AML-193 (cell line): ENCODE data around the gene EVL.
A peak's percentile ranks its signal among the peaks of the same experiment; 100 is the strongest.
"Not testable (repeated sequence)": the region's sequence is repeated elsewhere in the genome, so short reads cannot be mapped to it uniquely, and the experiment has no call there.

ENCODE experiments used
- DNase-seq, 2 experiments: peaks; one replicate each; lab custom pipeline; 2025; lab: John Stamatoyannopoulos, UW

EVL gene

DNA sequence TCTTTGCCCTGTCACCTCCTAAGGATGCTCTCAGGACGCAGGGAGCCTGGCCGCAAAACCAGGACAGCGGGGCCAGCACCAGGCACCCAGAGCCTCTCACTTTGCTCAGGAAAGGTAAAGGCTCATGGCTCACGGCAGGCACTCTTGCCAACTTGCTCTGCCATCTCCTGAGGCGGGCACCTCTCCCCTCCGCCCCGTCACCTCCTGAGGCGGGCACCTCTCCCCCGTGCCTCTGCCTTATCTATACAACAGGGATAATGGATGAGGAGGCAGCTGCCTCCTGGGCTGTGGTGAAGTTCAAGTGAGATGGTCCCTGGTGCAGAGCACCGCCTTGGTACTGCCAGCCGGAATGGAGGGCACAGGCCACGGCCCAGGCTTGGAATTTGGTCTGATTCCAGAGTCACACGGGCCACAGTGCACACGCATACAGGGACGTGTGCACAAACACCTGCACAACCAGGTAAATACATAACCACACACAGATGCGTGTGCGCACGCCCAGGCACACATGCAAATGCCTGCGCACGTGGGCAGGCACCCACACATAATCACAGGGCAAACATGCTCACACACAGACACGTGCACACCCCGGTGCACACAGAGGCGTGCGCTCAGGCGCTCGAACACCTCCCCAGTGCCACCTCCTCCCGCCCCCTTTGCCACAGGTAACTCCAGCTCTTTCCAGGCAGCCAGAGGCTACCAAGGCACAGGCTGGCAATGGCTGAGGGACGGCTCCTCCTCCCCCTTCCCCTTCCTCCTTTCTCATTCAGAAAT lies 82.7 kb downstream of the EVL start:
- DNase-seq, result no peak

DNA sequence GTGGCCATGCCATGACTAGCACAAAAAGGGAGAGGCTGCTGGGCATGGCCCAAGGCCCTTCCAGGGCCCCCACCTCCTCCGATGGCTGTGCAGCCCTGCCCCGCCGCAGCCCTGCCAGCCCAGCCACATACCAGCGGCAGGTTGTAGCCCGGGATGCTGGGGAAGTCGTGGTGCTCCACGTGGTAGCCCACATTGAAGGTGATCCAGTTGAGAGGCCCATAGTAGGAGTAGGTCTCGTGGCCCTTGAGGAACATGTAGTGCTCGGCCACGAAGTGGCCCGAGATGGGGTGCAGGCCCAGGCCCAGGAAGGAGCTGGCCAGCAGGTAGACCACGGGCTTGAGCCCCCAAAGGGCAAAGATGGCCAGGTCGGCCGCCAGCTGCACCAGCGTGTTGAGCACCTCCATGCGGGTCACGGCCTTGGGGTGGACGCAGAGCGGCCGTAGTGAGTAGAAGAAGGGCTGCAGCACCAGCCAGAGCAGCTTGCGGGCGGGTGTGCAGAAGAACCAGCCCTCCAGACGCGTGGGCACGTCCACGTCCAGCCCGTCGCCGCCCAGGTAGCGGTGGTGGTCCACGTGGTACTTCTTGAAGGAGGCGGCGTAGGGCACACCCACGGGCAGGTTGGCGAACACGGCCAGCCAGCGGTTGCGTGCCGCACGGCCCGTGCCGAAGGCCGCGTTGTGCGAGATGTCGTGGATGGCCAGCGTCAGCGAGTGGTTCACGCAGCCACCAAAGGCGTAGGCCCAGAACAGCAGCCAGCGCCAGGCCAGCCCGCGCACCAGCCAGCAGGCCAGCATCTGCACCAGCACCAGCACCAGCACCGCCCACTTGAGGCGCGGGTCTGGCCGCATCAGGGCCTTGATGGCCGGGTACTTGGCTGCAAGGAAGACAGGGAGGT lies 83.9 kb downstream of the EVL start:
- DNase-seq, result no peak

DNA sequence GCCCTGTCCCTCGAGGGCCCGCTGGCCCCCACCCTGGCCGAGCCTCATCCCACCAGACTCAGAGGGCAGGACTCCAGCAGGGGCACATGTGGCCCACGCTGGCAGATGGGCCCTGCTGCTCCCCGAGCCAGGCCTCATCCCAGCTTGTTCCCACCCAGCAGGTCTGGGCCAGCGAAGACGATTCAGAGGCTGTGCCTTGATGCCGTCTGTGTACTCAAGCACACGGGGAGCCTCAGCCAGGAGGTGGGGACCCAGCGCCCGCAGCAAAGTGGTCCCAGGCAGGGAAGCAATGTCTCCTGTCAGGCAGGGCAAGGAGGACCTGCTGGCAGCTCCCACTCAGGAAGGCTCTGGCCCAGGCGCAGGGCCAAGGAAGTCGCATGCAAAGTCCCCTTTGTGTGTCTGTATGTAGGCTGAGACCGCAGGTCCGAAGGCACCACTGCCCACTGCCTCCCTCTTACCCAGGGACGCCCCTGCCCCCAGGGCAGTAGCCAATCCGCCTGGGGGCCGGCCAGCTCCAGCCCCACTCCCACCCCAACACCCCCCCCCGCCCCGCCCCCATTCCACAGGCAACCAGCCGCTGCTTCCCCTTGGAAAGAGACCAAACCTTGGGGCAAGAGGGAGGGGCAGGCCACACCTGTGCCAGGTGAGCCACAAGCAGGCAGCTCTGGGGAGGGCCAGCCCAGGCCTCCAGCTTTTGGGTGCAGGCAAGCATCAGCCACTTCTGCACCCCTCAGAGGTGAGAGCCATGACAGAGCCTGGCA lies 84.8 kb downstream of the EVL start:
- no peak for DNase-seq

DNA sequence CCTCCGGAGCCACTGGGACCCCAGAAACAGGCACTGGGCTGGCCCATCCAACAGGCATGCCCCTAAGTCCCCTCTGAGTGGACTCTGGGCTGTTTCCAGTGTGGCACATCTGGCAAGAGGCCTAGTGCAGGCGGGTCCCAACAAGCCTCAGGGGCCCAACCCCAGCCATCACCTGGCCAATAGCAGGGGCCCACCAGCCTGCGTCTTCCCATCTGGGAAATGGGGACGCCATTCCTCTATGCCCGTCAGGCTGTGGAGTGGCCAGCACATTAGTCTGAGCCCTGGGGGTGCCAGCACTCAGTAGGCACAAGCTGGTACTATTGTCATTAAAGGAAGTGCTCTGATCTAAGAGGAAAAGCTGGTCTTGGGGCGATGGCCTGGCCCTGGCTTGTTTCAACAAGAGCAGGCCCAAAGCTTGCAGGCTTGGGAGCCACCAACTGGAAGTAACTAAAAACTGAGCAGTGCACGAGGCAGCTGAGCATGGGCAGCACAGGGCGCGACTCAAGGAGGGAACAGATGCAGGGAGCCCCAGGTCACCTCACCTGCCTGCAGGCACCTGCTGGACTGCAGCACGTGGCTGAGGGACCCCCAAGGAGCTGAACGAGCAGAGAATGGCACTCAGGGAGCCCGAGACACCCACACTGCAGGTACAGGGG lies 85.8 kb downstream of the EVL start:
- no peak for DNase-seq

DNA sequence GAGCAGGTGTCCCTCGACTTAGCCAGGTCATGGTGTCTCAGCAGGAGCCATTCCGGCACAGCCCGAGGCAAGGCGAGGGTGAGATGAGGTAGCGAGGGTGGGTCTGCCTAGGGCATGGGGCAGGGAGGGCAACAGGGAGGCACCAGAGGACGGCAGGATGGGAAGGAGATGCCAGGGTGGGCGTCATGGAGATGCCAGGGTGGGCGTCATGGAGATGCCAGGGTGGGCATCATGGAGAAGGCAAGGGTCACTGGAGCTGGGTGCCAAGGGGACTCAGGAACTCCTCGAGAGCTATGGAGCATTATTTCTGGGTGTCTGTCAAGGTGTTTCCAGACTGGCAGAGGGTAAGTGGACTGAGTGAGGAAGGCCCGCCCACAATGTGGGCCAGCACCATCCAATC lies 86.9 kb downstream of the EVL start:
- no peak for DNase-seq

DNA sequence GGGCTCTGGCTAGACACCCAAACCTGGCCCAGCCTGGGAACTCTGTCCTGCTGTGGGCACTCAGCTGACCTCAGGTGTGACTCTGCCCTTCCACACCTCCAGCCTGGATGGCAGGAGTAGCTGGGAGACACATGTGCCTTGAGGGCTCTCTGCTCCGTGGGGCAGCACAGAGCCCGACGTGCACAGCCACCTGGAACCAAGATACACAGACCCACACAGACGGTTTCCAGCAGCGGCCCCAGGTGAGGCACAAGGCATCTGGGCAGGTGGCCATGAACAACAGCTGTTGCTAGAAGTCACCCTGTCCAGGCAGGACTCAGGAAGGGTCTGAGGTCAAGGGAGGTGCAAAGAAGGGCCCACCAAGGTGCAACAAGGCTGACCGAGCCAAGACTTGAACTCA lies 88.3 kb downstream of the EVL start:
- no peak for DNase-seq

DNA sequence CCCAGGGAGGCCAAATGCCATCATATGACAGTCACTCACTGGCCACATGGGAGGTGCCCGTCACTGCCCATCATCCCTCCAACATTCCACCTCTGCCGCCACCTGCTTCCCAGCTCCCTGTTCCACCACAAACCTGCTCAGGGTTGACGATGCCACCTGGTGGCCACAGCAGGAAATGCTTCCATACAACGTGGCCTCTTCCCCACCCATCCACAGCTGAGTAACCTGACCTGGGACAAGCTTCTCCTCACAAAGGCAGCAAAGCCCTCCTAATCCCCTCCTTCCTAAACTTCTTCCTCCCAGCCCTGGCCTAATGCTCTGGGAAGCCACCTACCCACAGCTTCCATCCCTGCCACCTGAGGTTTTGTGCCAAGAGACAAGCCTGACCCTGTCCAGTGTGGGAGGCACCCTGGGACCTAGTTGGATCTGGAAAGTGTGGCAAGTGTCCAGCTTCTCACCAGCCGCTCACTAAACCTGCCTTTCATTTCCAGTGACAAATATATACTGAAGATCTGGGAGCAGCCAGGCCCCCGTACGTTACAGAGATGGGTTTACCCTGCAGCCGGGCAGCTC lies 89.9 kb downstream of the EVL start:
- peak in 1 of 2 experiments; percentile 15 for DNase-seq

DNA sequence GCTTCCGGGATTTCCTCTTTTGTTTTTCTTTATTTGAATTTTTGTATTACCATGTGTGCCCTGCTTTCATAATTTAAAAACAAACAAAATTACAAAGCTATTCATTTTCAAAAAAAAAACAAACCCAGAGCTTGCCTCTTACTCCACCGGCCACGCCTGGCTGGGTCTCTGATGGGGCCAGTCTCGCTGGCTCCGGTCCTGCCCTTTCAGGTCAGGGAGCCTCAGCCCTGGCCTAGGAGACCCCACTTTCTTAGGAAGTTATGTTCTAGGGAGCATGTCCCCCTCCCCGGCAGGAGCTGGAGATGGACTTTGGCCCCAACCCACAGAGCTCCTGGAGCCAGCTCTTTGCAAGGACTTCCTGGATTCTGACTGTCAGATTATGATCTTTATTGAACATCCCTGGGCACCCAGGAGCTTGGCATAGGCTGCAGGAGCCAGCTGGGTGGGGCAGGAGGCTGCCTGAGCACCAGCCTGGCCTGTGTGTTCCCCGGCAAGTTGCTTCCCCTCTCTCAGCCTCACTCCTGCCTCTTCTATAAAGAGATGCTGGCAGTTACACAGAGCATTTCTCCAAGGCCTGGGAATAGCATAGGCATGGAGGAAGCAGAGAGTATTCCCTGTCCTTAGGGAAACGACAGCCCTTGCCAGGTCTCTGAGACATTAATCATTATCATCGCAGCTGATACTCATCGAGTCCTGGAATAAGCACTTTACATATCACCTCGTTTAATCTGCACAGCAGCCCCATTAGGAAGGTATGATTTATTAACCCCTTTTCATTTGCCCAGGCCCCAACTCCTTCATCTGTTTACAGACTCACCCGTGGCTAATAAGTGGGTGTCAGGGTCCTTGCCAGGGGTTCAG lies 90.8 kb downstream of the EVL start:
- no peak for DNase-seq

DNA sequence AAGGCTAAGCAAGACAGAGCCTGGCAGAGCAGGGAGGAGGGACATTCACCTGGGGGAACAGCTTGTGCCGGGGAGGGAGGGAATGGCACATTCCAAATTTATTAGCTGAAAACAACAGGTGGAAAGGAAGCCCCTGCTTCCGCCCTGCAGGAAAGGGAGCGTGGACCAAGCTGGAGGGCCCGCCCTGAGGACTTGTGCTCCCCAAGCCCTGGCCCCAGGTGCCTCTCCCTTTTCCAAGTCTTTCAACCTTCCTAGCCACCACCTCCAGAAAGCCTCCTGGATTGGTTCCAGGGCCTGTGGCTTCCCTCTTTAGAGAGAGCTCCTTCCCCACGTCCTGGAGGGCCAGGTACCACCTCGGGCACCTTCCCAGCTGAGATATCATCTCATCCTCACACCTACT lies 91.6 kb downstream of the EVL start:
- no peak for DNase-seq

DNA sequence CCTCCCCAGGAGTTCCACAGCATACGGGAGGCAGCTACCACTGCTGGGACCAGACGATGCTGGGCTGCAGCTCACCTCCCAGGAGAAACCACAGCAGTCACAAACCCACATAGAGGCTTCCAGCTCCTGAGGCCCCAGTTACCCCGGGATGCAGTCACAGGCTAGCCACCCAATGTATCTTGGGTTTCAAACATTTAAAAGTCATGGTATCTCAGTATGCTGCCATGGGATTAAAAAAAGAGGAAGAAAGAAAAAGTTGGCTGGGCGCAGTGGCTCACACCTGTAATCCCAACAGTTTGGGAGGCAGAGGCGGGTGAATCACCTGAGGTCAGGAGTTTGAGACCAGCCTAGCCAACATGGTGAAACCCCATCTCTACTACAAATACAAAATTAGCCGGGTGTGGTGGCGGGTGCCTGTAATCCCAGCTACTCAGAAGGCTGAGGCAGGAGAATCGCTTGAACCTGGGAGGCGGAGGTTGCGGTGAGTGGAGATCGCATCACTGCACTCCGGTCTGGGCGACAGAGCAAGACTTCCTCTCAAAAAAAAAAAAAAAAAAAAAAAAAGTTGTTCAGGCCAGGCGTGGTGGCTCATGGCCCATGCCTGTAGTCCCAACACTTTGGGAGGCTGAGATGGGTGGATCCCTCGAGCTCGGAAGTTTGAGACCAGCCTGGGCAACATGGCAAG lies 92.5 kb downstream of the EVL start:
- not testable (repeated sequence) for DNase-seq

DNA sequence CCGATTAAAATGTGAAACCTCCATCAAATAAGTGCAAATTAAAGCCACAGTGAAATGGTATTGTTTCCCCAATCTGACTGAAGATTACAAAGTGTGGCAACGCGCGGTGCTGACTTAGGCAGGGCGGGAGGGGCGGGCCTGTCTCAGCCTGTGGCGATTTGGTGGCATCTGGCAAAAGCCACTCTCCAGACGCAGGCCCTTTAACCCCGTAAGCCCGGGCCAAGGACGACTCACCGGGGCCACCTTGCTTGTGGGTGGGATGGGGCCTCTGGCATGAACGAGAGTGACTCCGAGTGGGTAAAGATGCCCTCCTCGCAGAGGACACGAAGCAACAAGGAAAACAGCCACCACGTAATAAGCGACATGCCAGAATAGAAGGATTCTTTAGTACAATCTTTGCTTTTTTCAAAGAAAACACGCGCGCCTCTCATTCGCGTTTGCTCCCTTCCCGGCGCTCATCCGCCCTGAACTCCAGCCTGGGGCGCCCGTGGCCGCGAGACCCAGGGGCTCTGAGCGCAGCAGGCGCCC lies 93.4 kb downstream of the EVL start:
- no peak for DNase-seq

DNA sequence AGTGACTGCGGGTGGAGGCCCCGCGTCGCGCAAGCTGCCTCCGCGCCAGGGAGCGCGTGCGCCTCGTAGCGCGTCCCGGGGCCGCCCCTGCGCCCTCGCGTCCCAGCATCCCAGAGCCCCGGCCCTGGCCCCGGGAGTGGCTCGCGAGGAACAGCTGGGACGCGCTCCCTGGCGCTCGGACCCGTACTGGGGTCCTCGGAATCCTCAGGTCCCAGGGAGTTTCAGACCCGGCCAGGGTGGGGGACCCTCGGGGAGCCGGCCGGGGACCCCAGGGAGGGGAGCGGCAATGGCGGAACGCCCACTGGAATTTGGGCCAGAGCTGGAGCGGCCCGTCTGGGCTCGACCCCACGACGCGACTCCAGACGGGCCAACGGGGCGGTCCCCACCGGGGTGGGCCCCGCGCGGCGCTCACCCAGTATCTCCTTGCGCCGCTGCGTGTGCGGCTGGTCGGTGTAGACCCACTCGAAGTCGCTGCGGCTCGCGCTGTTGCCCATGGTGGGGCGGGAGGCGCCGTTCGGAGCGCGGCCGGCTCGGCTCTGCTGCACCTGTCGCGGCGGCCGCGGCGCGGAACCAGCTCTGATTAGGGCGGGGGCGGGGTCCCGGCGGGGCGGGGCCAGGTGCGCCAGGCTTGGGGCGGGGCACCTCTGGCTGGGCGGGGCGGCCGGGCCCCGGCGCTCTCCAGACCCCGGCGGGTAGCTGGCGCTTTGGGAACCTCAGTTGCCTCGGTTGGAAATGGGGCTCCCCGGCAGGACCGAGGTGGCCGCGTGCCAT lies 94.1 kb downstream of the EVL start, which contains the start of gene DEGS2:
DEGS2 (minus strand) TSS at position 552 of the 771 bp plus-strand sequence; CDS start at position 494, 58 bp downstream.
- no peak for DNase-seq

DNA sequence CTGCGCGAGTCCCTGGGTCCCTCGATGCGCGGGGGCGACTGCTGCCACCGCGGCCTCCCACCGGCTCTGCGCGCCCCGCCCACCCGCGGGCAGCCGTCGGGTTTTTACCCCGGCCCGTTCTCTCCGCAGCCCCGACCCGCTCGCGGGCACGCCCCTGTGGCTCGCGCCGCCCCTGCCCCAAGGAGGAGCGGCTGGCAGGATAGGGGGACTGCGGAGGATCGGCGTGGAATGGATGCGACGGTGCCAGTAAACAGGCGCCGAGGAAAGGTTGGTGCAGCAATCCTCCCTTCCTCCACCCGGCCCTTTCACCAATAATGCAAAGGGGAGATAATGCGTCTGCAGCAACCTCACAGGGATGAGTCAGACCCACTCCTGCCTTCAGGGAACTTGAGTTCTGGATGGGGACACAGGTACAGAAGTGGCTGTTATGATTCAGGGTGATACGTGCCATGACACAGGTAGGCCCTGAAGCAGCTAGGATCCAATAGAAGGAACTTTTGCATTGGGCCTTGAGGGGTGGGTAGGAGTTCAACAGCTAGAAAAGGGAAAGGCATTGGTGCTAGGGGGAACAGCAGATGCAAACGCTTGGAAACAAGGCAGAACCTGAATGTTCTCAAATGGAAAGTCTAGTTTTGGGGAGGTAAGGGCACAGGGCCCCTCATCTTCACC lies 94.8 kb downstream of the EVL start:
- no peak for DNase-seq

DNA sequence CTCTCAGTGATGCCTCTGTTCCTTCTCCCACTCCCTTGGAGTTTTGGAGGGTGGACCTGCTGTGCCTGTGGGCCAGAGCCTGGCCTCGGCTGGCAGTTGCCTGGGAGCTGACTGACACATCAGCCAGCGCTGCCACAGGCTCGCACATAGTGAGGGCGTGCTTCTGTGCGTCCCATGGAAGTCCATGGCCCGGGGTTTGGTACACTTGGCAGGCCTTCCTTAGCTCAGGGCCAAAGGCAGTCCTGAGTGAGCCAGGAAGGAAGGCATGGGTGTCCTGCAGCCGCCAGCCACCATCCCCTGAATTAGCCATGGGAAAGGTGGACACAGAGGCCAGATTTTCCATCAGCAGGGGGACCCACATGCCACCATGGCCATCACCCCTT lies 95.3 kb downstream of the EVL start:
- DNase-seq, result no peak

DNA sequence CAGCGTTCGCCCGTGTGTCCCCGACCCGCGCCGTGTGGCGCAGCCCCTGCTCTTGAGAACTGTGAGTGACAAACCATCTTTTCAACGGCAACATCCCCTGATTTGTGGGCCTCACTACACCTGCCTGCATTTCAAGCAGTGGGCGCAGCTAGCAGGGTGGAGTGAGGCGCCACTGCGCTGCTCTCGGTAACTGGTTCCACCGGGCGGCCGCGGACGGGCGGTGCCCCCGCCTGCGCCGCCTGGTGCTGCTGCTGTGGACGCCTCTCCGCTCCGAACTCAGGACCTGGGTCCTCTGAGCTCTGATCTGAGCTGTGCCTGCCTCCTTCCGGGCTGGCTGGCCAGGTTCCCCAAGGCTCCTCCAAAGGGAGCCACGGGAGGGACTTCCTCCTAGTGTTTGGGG lies 100.2 kb downstream of the EVL start:
- DNase-seq, result no peak

DNA sequence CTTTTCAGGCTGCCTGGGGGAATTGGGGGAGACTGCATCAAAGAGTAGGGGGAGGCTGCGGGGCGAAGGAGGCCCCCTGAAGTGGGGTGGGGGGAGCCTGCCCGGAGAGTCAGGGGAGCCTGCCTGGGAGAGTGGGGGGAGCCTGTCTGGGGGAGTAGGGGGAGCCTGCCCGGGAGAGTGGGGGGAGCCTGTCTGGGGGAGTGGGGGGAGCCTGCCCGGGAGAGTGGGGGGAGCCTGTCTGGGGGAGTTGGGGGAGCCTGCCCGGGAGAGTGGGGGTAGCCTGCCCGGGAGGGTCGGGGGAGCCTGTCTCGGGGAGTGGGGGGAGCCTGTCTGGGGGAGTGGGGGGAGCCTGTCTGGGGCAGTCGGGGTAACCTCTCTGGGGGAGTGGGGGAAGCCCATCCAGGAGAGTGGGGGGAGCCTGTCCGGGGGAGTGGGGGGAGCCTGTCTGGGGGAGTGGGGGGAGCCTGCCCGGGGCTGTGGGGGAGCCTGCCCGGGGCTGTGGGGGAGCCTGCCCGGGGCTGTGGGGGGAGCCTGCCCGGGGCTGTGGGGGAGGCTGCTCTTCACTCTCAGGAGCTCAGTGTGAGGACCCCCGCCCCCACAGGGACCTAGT lies 100.7 kb downstream of the EVL start:
- no peak for DNase-seq

DNA sequence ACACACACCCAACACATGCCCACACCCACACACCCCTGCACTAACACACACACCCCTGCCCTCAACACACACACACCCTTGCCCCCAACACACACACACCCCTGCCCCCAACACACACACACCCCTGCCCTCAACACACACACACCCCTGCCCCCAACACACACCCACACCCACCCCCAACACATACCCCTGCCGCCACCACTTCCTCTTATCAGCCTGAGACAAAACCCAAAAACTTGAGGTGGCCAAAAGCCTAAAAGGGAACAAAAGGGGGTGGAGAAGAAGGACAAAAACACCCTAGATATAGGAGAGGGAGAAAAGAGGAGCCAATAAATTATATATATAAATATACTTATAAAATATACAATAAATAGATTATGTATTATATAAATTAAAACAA lies 103.3 kb downstream of the EVL start:
- peak; percentile 24 for DNase-seq

DNA sequence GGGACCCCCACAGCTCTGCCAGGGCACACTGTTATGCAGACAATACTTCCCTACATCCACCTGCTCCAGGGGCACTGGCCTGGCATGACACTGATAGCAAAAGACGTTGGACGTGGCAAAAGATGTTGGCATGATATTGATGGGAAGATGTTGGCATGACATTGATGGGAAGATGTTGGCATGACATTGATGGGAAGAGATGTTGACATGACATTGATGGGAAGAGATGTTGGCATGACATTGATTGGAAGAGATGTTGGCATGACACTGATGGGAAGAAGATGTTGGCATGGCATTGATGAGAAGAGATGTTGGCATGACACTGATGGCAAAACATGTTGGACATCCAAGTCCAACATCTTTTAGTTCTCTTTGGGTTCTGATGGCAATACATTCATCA lies 105.7 kb downstream of the EVL start:
- DNase-seq, result no peak
